Skeletal muscle cell (primary cell): ENCODE data around the gene CBR3.

Source experiments
- DNase-seq: peaks from one replicate; pipeline ENCODE4 v3.0.0-alpha.2; 2010; ENCODE audit warnings: low read depth
- H3K4me3 ChIP-seq: 2 replicates; pipeline ENCODE4 v1.5.1; 2011; ENCODE audit warnings: low read depth, mild to moderate bottlenecking, control low read depth, low read length, moderate library complexity

CBR3 gene

GRCh38 chr21:36175771-36176565 lies 41.1 kb downstream of the CBR3 start:
- H3K4me3 ChIP-seq: no peak overlapping the region
- no peak for DNase-seq

- no peak for DNase-seq
- H3K4me3 ChIP-seq: no peak overlapping the region
These were observed 43.5 kb downstream of the CBR3 start for GRCh38 chr21:36178349-36178748.

GRCh38 chr21:36179145-36179544 lies 44.3 kb downstream of the CBR3 start:
- DNase-seq: no peak
- no peak overlapping the region for H3K4me3 ChIP-seq

GRCh38 chr21:36180963-36181362 lies 46.1 kb downstream of the CBR3 start:
- no peak overlapping the region for H3K4me3 ChIP-seq
- DNase-seq: no peak

GRCh38 chr21:36183144-36183795 lies 48.4 kb downstream of the CBR3 start:
- no peak overlapping the region for H3K4me3 ChIP-seq
- no peak for DNase-seq

GRCh38 chr21:36184545-36184944 lies 49.7 kb downstream of the CBR3 start:
- no peak overlapping the region for H3K4me3 ChIP-seq
- no peak for DNase-seq

GRCh38 chr21:36185523-36185922 lies 50.6 kb downstream of the CBR3 start:
- H3K4me3 ChIP-seq: no peak overlapping the region
- no peak for DNase-seq

GRCh38 chr21:36186081-36186480 lies 51.2 kb downstream of the CBR3 start:
- no peak for DNase-seq

GRCh38 chr21:36186506-36187399 lies 51.9 kb downstream of the CBR3 start:
- no peak for DNase-seq
- H3K4me3 ChIP-seq: no peak overlapping the region

More at GRCh38 chr21:36186081-36186480, 51.2 kb downstream of the CBR3 start:
- H3K4me3 ChIP-seq: no peak overlapping the region

GRCh38 chr21:36188081-36188681 lies 53.3 kb downstream of the CBR3 start:
- DNase-seq: no peak
- no peak overlapping the region for H3K4me3 ChIP-seq

- no peak overlapping the region for H3K4me3 ChIP-seq
- DNase-seq: no peak
These were observed 54.1 kb downstream of the CBR3 start for GRCh38 chr21:36188937-36189336.

GRCh38 chr21:36190736-36191135 lies 55.9 kb downstream of the CBR3 start:
- H3K4me3 ChIP-seq: no peak overlapping the region
- DNase-seq: no peak

GRCh38 chr21:36193200-36193599 lies 58.3 kb downstream of the CBR3 start:
- H3K4me3 ChIP-seq: no peak overlapping the region
- no peak for DNase-seq

- H3K4me3 ChIP-seq: no peak overlapping the region
- no peak for DNase-seq
These were observed 59.1 kb downstream of the CBR3 start for GRCh38 chr21:36194024-36194423.

- no peak for DNase-seq
- H3K4me3 ChIP-seq: no peak overlapping the region
These were observed 60.7 kb downstream of the CBR3 start for GRCh38 chr21:36195613-36196012.
